HG03060 (cell line): ENCODE measurements around the gene PTPRN2.
"Not testable (repeated sequence)": the region's sequence is repeated elsewhere in the genome, so short reads cannot be mapped to it uniquely, and the experiment has no call there.

ENCODE experiments used
- ATAC-seq: cut with Tn5 transposase; IDR thresholded peaks from one replicate; pipeline ENCODE4 v1.9.1; 2021; ENCODE audit warnings: low read depth, moderate number of reproducible peaks; ENCODE audit not compliant: unreplicated experiment

Gene PTPRN2

DNA sequence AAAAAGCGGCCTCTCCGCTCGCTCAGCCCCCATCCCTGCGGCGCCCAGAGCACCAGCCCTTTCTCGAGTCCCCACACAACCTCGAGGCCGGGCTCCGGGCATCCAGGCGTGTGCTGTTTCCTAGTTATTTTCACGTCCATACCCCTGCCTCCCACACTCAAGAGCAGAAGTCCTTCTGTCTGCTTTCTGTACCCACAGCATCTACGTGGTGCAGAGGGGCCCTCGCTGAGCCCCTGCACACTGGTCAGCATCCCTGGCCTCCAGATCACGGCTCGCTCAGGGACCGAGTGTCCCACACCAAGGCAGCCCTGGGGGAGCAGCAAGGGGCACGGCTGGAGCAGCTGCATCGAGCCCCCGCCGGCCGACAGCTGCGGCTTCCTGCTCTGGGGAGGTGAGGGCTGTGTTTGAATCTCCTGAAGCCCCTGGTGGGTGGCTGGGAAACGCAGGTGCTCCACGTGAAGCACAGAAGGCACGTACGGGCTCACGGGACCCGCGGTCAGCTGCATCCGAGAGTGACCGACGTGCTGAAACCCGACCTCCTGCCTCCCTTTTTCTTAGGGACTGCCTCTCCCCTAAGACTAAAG, 917.8 kb downstream of the PTPRN2 start:
- ATAC-seq: no peak

DNA sequence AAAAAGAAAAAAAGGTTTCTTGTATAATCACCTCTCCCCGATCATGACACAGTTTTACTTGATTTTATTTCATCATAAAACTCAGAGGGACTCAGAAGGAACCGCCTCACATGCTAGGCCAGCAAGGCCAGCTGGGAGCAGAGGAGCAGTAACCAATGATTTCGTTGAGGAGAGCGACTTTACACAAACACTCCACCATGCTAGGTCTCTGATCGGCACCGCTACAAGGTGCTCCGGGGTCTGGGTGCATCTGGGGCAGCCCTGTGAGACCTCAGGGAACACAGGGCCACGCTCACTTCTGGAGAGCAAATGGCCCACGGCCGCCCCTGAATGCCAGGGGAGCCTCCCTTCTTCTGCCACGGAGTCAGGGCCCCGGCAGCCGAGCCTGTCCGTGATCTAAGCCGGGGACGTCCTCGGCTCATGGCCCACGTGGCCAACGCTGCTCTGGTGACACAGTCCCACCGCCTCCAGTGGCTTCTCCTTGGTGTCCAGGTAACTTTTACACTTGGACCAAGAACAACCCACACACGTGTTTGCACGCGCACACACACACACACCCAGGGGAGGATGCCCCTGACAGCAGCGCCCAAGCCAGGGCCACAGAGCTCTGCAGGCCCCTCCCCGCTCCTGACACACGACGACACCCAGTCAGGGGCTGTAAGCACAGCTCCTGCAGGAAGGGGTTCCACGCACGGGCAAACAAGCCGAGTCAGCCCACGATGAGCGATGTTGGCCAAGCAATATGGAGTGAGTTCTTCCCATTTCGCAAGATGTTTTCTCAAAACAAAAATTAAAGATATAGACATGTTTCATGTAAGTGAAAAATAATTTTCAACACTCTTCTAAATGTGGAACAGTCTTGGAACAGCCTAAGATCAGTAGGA, 918.5 kb downstream of the PTPRN2 start:
- no peak for ATAC-seq

DNA sequence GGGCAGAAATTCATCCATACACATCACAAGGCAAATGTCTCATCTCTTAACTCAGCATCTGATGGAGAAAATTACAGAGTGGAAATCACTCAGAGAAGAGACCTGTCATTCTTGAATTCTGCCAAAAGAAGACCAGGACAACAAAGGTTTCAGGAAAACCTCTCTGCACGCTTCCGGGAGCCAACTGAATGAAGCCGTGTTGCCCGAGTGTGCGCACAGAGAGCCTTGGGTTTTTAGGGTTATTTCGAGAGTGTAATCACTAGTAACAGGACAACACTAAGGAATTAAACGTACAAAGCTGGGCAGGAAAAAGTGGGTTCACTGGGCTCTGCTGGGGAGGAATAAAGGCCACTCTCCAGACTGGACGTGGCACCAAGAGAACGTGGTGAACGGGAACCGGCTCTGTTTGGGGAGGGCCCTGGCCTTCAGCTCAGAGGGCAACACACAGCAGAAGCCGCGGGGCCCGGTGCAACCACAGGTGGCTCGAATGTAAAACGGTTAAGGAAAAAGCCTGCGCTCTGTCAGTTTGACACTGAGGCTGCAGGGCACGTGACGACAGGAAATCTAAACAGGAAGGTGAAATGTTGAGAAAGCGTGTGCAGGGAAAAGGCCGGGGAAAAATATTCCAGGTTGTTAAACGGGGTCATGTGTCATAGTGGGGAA, 919.3 kb downstream of the PTPRN2 start:
- no peak for ATAC-seq

DNA sequence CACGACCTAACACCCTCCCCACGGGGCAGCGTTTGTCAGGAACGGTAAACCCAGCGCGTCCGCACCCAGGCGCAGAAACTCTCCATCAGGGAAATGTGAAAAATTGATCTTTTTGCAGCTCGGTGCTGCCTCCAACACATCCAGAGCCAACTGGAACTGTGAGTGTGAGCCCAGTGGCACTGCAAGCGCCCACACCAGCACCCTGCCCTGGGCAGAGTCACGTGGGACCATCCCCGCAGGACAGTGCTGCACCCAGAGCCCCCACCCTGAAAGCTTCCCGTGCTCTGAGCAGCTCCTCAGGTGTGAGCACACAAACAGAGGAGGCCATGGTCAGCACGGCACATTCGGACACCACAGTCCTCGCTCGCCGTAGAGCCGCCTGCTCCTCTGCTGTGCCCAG, 919.9 kb downstream of the PTPRN2 start:
- no peak for ATAC-seq

DNA sequence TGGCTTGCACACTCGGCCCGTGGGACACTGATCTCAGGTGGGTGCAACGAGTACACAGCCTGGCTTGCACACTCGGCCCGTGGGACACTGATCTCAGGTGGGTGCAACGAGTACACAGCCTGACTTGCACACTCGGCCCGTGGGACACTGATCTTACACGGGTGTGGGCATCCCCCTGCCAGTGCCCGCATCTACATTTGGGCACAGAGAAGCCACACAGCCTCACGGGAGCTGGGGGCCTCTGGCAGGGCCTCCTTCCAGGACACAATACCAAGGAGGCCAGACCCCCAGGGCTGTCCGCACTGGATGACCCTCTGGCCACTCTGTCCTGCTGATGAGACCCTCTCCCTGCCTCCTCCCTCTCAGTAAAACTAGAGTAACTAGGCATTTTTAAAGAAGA, 920.4 kb downstream of the PTPRN2 start:
- no peak for ATAC-seq

DNA sequence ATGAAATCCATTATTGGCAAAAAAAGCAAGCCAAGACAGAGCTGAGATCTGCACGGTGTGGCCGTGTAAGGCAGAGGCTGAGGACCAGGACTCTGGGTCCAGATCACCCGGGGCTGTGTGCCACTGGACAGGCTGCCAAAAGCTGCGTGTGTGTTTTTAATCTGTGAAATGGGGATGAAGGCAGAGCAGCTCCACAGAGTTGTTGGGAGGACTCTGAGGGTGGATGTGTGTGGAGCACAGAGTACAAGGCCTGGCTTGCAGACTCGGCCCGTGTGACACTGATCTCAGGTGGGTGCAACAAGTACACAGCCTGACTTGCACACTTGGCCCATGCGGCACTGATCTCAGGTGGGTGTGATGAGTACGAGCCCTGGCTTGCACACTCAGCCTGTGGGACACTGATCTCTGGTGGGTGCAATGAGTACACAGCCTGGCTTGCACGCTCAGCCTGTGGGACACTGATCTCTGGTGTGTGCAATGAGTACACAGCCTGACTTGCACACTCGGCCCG, 921.0 kb downstream of the PTPRN2 start:
- ATAC-seq: no peak

DNA sequence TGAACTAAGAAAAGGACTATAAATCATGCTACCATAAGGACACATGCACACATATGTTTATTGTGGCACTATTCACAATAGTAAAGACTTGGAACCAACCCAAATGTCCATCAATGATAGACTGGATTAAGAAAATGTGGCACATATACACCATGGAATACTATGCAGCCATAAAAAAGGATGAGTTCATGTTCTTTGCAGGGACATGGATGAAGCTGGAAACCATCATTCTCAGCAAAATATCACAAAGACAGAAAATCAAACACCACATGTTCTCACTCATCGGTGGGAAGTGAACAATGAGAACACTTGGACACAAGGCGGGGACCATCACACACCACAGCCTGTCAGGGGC, 922.0 kb downstream of the PTPRN2 start:
- ATAC-seq: not testable (repeated sequence)

DNA sequence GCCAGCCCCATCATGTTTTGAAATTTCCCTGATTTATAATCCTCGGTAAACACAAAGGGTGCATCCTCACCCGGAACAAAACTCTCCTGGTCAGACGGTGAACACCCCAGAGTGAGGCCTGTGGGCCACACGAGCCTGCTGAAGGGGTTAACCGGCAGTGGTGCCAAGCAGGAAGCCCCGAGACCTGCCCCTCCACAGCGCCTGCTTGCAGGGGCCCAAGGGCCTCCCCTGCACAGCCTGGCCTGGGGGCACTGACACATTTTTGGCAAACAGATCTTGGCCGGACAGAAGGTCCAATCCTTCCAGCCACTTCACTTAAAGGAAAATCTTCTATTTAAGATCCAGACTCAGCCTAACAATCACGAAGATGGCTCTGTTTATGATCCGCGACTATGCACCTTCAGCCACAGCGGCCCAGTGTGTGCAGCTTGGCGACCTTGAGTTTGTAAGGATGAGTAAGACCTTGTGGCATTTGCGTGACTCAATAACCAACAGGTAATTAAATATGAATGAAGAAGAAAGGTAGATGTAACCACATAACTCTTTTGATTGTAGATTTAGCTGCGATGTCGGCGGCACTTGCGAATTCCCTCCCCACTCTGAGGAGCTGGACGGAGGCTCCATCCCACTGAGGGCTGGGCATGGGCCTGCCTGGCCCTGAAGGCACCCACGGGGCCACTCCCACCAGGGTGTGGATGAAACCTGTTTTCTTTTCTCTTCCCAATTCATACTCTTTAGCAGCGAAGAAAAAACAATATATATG, 922.6 kb downstream of the PTPRN2 start:
- ATAC-seq: no peak

DNA sequence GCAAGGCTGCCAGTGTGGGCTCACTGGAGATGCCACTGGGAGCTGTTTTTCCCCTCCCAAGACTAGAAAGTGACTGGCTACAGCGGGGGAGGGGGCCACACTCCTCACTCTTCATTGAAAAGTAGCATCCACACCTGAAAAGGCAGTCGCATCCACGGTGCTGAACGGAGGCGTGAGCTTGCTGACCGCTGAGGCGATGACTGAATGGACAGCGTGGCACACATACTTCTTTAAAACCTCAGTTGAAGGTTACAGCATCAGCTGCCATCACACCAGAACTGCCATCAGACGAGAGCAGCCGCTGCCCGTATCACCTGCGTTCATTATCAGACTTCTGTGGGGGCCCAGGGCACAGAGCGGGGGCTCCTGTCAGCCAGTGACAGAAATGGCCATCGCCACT, 923.6 kb downstream of the PTPRN2 start:
- no peak for ATAC-seq

DNA sequence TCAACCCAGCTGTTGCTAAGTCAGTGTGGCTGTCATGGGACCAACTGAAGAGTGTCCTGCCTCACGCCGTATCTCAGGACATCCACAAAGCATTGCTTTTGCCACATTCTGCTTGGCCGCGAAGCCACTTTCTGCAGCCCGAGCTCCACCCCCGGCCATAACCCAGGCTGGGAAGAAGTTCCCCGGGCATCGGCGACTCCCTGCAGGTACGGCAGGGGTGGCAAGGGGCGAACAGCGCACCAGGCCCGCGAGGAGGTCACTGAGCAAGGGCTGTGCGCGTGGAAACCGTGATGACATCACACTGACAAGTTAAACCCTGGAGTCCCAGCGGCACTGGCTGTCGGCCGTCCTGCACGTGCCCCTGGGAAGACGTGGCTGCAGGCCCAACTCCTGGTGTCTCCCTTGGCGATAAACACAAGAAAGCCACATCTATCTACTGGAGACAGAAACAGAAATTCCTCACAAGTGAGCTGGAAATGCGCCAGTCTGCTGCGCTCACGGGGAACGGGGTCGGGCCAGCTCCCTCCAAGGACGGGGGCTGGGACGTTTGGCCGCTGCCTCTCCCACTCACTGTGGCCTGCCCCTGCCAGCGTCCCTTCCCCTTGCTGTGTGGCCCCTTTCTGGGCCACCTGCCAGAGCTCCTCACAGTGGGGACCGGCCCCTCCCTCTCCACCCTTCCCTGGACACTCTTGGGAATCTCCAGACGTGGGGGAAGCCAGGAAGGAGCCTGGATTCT, 924.5 kb downstream of the PTPRN2 start:
- ATAC-seq: no peak

DNA sequence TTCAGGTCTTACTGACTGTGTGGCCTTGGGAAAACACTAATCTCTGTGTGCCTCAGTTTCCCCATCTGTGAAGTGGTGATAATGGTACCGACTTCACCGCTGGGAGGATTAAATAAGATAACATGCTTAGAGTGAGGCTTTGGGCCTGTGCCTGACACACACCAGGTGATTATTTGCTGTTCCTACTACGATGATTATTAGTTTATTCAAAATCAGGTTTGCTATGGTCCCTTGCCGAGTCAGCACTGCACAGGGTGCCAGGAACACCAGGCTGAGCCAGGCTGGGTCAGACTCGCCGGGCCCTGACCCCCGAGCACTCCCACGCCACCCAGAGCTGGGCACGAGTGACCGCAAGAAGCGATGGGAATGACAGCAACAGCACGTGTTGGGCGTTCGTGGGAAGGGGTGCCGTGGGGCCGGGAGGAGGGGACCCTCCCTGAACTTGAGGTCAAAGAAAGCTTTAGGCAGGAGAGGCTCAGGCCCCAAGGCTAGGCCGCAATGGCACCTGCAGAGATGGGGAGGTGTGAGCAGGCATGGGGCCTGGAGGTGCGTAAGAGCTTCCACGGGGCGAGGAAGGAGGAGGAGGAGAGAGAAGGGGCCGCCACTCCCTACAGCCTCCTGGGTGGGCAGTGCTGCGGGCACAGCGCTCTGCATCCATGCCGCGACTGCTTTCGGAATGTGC, 925.4 kb downstream of the PTPRN2 start:
- no peak for ATAC-seq

DNA sequence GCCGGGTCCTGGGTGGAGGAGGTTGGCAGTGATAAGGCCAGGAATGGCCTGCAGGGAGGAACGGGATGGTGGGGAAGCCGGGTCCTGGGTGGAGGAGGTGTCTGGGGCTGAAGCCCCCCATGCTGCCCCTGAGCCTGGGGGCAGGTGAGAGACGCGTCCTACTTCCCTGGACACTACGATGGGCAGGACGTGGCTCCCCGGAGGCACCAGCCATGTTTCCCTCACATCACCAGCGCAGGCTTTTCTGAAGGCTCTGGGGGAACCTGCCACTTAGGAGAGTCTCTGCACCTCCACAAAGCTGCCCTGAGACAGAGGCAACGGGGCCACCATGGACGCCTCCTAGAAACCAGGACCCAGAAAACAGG, 926.0 kb downstream of the PTPRN2 start:
- ATAC-seq: no peak

DNA sequence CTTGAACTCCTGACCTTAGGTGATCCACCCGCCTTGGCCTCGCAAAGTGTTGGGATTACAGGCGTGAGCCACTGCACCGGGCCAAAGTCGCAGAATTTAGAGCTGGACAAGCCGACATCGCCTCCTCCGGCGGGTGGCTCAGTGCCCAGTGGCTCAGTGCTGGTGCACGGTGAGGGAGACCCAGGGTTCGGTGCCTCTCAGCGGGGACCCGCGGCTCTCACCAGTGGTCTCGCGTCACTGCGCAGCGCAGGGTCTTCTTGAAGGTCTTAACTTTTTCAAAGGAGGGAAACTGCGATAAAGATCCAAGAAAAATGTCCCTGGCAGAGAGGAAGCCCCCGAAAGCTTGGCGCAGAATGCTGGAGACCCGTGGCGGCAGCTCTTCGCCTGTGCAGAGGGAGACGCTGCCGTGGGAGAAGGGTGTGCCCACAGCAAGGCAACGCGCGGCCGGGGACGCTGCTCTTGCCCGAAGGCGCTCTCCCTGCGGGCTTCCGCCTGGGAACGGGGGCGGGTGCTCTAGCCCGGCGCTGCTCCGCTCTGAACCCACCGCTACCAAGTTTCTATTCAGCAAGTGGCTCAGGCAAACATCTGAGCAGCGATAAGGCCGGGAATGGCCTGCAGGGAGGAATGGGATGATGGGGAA, 926.5 kb downstream of the PTPRN2 start:
- ATAC-seq: no peak

DNA sequence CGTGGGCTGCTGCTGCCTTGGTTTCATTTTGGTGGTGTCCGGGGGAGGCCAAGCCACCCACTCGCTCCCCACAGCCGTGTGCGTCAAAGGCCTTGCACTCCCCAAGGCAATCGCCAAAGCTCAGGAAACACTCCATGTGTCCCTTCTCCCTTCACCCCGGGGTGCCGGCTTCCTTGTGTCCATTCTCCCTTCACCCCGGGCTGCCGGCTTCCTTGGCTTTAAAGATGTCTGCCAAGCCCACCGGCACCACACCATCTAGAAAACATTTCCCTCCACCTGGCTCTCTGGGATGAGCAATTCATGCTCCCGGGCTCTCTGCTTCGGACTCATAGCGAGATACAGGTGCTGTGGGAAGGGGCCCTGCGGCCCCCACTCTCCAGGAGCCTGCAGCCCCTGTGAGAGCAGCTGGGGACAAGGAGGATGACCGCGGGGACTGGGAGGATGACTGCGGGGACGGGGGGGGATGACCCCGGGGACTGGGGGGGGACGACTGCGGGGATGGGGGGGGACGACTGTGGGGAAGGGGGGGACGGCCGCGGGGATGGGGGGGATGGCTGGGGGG, 928.7 kb downstream of the PTPRN2 start:
- ATAC-seq: no peak

DNA sequence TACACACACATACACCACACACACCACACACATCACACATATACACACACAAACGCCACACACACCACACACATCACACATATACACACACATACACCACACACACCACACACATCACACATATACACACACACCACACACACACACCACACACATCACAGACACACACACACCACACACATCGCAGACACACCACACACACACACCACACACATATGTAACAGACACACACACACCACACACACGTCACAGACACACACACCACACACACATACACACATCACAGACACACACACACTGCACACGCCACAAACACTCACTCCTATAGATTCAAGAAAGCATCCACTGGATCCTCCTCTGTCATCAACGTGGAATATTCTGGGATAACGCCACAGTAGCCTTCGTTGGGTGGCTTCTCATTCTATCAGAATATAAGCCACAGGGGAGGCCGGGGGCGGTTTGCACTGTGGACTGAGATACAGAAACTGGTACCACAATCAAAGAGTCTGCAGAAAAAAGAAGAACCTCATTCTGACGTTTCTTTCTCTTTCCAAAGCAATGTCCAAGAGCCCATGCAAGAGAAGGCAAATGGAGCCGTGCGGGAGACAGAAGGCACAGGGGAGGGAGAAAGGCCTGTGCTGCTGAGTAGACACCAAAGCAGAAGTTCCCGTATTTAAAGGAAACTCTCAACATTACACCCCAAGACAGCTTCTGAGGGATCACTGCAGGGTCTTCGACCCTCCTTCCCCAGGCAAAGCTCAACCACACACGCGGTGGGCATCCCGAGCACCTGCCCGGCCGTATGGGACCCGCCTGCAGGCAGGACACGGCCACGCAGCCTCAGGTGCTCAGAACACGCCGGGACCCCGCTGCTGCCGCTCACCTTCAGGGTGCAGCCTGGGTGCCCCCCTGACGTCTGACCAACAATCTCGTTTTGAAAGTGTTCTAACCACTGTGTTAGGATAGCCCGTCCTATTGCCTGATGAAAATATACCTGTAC, 929.6 kb downstream of the PTPRN2 start:
- ATAC-seq: no peak

DNA sequence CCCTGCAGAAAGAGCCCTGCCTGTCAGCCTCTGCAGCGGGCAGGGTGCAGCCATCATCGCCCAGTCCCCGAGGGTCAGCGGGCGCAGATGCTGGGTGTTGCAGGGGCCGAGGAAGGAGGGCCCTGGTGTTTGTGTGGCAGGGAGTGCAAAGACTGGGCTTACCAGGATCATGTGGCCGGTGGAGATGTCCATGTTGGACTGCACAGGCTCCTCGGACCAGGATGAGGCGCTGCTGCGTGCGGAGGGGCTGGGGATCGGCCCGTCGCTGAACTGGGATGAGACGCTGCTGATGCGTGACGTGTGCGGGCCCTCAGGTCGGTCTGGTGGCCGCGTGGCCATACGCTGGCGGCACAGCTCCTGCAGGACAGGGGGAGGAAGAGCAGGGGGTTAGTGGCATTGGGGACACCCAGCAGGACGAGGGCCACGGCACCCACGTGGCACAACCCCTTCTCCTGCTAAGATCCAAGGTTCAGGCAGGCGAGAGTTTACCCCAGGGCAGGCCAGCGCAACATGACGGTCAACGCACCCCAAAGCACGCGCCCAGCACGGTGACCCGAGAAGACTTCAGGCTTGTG, 931.3 kb downstream of the PTPRN2 start:
- no peak for ATAC-seq

DNA sequence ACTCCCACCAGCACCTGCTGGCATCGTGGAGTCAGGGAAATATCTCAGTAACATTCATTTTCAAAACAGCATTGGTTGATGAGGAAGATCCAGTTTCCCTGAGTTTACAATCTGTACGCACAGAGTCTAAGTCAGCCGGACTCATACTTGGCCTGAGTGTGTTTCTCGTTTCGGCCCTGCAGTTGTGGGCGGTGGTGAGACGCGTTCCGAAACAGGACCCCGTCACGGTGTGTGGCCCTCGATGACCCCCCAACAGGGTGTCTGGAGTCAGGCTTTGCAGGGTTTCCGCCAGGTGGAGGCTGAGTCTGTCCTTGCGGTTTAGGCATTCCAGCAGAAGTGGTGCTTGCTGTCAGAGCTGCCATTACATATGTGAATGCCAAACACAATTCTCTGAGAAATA, 933.3 kb downstream of the PTPRN2 start:
- ATAC-seq: no peak
